NK-92 treated with Interleukin-12 subunit alpha and Interleukin-12 subunit beta, amount 100 ng/mL, for 24 hours (cell line): ENCODE data around the gene TECTA.
"Not testable (repeated sequence)": the region's sequence is repeated elsewhere in the genome, so short reads cannot be mapped to it uniquely, and the experiment has no call there.

Experiments used
- DNase-seq: peaks from one replicate; lab custom pipeline; 2025; lab: John Stamatoyannopoulos, UW

TECTA gene

GRCh38 chr11:121129362-121130340 lies 28.6 kb downstream of the TECTA start:
- no peak for DNase-seq

- no peak for DNase-seq
Observed at GRCh38 chr11:121131656-121132055, 30.6 kb downstream of the TECTA start.

DNA sequence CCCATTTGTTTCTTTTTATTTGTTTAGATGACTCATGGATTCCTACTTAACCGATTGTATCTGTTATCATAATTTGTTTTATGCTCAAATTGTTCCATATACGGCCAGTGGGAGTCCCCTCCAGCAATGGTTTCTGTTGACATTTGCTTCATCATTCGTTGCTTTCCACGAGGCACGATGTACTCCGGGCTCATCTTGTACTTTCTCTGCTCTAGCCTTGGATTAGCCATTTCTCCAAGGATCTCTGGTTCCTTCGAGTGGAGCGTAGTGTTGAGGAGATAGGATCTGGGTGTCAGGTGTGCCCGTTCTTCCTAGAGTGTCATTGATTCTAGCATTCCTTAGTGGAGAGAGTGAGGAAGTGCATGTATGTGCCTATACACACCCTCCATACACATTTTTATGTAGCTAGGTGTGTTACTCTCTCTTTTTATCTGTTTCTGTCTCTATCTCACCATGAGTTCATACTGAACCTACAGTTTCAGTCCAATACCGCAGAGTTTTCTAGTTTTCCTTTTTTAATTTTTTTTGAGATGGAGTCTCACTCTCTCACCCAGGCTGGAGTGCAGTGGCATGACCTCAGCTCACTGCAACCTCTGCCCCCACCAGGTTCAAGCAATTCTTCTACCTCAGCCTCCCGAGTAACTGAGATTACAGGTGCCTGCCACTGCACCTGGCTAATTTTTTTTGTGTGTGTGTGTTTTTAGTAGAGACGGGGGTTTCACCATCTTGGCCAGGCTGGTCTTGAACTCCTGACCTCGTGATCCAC lies 31.4 kb downstream of the TECTA start:
- DNase-seq: no peak

DNA sequence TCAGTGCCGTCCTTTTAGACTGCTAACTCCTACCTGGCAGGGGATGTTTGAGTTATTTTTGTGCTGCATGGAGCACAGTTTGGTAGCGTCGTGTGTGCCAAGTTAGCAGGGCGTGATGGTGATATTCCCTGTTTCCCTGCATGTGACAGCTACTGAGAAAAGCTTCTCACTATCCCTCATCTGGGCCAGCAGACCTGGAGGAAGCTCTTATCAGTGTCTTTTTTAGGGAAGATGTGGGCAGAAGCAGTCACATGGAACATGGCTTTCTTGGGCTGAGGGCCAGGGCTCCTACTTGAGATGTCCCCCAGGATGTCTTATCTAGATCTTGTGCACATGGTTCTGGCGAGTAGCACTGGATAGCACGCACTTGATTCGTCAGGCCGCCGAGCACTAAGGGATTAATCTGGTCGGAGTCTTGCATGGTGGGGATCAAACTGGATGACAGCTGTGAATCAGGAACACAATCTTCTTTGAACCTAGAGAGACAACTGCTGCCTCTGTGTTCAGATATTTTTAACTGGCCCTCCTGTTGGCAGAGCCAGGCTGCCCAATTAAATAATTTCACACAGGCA lies 33.8 kb downstream of the TECTA start:
- DNase-seq: no peak

DNA sequence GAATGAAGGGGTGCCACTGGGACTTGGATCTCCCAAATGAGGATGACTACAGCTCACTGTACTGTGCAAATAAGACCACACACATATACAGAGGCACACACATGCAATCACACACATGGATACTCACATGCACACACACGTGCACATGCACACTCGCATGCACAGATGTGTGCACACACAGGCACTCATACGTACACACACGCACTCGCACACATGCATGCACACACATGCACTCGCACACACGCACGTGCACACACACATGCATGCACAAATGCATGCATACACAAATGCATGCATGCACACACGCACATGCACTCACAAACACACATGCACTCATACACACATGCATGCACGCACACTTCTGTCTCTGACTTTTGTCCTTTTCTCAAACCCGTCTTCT lies 36.0 kb downstream of the TECTA start:
- DNase-seq: no peak

DNA sequence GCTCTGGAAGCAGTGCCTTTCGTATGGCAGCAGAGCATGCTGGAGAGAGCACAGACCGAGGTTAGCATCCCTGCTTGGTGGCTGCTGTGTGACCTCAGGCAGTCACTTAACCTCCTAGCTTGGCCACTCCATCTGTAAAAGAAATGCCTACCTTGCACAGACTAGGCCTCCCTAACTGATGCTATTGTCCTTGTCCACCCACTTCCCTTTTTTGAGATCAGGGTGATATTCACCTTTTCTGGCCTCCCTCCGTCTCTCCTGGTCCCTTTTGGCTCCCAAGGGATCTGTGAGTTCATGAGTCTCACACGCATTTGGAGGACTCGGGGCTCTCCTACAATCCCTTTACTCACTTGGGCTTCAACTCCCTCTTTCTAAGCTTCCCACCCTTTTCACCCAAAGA lies 37.2 kb downstream of the TECTA start:
- DNase-seq: no peak

DNA sequence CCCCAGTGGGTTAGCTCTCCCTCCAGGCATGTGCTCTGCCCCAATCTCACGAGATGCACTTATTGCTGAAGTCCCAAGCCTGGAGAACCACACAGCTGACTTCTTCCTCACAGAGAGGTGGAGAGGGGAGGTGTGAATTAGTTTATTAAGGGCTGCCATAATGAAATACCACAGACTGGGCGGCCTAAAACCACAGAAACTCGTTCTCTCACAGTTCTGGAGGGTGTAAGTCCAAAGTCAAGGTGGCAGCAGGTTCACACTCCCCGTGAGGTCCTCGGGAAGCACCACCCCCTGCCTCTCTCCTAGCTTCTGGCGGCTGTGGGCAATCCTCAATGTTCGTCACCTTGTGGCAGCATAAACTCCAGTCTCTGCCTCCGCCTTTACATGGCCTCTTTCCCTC lies 39.3 kb downstream of the TECTA start:
- no peak for DNase-seq

DNA sequence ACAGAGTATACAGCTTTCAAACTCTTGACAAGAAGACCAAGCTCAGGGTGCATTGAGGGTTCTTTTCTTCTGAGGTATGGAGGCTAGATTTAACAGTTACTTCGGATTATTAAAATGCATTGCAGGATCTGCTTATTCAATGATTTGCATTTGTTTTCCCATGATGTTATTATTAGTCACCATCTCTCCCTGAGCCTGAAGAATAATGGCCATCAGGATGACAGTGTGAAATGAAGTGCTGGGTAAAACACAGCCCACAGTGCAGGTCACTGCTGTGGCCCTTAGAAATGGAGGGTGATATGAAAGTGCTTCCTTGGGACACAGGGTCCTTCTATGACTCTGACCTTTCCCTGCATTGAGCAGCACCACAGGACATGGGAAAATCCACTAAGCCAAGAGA lies 40.0 kb downstream of the TECTA start:
- no peak for DNase-seq

- DNase-seq: no peak
Observed at GRCh38 chr11:121143921-121144320, 42.9 kb downstream of the TECTA start.

DNA sequence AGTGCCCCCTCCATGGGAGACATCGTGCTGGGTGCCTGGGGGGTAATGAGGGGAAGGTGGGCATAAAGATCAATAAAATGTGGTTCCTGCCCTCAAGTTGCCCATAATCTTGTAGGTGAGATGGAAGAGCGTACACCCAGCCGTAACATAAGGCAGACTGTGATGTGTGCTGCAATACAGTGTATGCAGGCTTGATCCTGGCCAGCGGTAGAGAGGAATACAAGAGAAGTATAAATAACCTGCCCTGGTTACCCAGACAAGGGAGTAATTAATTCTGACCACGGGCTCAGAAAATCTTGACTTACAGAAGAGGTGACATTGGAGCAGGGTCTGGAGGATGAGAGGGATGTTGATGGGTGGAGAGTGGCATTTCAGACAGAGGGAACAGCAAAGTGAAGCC lies 43.7 kb downstream of the TECTA start:
- DNase-seq: no peak

GRCh38 chr11:121145826-121146225 lies 44.8 kb downstream of the TECTA start:
- no peak for DNase-seq

GRCh38 chr11:121149116-121149515 lies 48.1 kb downstream of the TECTA start:
- no peak for DNase-seq

DNA sequence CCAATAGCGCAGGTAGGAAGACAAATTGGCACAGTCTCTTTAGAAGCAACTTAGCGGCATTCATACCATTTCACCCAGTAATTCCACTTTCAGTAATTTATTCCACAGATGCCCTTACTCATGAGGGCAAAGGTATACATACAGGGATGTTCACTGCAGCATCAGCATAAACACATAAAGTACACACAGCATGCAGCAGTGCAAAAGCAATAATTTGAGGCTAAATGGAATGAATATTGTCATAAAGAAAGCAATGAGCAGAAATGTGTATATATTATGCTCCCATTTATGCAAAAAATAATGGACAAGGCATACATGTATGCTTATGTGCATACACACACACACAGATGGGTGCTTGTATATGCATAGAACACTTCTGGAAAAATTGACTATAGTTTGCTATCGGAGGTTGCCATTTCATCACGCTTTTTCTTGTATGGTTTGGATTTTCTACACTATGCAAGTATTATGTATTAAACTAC lies 50.2 kb downstream of the TECTA start:
- no peak for DNase-seq

DNA sequence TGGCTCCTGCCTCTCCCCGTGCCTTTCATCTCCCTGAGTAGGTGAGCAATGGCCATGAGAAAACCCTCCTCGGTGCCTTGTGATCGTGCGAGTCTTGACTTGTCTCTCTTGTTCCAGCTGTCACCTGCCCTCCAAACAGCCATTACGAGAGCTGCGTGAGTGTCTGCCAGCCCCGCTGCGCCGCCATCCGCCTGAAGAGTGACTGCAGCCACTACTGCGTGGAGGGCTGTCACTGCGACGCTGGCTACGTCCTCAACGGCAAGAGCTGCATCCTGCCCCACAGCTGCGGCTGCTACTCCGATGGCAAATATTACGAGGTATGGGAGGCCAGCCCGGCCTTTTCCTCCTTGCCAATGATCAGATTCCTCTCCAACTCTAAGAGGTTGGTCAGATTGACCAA lies 51.7 kb downstream of the TECTA start:
- DNase-seq: no peak

DNA sequence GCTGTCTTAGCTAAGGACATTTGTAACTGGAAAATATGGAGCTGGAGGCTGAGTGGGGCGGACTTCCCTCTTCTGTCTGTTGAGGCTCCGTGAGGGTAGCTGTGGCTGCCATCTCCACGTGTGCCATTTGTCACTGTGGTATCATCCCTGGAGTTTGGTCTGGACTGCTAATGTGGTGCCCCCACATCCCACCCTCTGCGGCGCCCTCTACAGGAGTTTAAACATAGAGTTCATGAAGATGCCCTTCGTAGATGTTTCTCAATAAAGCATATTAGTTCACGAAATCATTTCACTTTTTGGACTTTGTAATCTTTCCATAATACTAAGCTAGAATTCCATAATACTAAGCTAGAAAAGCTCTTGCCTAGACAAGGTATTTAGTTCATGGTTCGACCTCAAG lies 52.4 kb downstream of the TECTA start:
- DNase-seq: no peak

DNA sequence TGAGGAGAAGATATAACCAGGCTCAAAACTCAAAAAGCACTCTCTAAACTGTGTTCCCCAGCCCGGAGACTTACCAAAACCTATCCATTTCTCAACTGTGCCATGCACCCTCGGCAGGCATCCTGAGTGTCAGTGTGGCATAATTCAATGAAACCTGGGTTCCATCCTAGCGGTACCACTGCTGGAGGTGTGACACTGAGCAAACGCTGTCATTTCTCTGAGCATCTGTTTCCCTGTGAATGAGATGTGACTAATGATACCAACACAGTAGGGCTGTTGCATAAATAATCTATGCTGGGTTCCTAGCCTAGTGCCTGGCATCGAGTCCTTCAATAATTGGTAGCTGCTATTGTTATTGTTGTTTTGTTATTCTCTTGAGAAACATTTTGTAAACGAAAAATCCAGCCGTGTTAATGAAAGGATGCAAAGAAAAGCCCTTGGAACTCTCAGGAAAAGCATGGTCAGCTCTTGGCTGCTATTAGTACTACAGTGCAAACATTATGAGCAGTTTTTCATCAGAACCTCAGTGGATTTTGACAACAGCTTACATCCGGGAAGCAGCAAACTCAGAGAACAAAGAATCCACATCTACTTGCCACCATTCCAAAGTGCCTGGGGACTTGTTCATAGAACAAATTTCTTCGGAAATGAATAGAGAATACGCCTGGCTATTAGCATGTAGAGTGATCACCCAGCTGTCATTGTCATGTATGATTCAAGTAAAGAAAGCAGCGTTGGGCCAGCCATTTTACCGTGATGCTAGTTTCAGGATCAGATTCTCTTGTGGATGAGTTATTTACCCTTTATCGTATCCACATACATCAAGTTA lies 53.7 kb downstream of the TECTA start:
- no peak for DNase-seq

DNA sequence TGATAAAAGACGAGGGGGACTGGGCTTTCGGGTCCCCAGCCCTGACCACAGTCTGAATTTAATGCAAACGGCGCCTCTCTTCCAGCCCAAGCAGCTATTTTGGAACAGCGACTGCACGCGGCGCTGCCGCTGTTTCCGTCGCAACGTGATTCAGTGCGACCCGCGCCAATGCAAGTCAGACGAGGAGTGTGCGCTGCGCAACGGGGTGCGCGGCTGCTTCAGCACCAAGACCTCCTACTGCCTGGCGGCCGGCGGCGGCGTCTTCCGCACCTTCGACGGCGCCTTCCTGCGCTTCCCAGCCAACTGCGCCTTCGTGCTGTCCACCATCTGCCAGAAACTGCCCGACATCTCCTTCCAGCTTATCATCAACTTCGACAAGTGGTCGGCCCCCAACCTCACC lies 56.7 kb downstream of the TECTA start:
- no peak for DNase-seq

DNA sequence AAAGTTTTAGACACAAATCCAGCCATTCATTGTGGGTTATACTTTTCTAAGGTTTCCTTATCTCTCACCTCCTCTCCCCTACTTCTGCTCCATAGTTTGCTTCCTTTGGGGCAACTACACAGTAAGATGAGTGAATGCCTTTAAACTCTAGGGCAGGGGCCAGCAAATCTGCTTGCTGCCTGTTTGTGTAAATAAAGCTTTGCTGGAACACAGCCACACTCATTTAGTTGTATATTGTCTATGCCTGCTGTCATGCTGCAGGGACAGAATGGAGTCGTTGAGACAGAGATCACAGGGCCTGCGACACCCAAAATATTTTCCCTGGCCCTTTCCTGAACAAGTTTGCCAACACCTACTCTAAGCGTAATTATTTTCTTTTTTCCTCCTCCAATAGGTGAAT lies 58.7 kb downstream of the TECTA start:
- DNase-seq: no peak

- no peak for DNase-seq
Observed at GRCh38 chr11:121161349-121161917, 60.4 kb downstream of the TECTA start.

DNA sequence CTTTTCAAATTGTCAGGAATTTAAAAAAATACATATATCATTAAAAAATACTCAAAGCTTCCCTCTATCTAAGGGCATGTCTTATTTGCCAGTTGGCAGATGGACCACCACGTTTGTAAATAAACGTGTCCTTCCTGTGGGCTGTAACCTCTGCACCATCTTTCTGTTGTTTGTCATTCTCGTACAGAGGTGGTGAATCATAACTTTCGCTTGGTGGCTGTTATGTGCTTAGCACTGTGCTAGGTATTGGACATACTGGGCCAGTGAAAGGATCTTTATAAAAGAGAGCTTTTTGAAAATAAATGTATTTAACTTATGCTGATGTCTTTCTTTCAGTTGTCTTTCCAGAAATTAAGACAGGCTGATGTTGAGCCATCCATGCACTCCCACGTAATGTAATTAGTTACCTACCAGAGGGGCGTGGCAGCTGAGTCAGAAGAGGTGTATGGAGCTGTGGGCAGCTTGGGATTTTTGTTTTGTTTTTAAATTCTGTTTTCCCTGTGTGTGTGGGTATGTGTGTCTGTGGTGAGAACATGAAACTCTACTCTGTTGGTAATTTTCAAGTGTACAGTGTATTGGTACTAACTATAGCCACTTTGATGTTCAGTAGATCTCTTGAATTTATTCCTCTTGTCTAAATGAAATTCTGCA lies 62.7 kb downstream of the TECTA start:
- DNase-seq: no peak

DNA sequence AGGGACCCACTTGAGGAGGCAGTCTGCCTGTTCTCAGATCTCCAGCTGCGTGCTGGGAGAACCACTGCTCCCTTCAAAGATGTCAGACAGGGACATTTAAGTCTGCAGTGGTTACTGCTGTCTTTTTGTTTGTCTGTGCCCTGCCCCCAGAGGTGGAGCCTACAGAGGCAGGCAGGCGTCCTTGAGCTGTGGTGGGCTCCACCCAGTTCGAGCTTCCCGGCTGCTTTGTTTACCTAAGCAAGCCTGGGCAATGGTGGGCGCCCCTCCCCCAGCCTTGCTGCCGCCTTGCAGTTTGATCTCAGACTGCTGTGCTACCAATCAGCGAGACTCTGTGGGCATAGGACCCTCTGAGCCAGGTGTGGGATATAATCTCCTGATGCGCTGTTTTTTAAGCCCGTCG lies 76.6 kb downstream of the TECTA start:
- DNase-seq: not testable (repeated sequence)
